WTC11 (cell line): ENCODE data around the gene JRKL. TPM values are rescaled to one million over a fixed set of nuclear protein-coding genes. Genes with fewer than 3 reads are reported as not detected.

ENCODE experiments used
- CBFB ChIP-seq: sonication (generic); formaldehyde crosslinking; IDR thresholded peaks from 2 replicates; pipeline ENCODE4 v1.8.1; 2022; ENCODE audit warnings: mild to moderate bottlenecking, low read depth, missing genetic modification reagents
- ETV6 ChIP-seq: sonication (generic); formaldehyde crosslinking; IDR thresholded peaks from 2 replicates; pipeline ENCODE4 v1.8.1; 2022; ENCODE audit warnings: mild to moderate bottlenecking, missing genetic modification reagents
- FOXP1 ChIP-seq: sonication (generic); formaldehyde crosslinking; IDR thresholded peaks from 2 replicates; pipeline ENCODE4 v1.8.0; 2022; ENCODE audit warnings: missing genetic modification reagents, mild to moderate bottlenecking, moderate library complexity, borderline replicate concordance
- JAZF1 ChIP-seq: fragments of 250-450 bp; sonication (Bioruptor Pico); IDR thresholded peaks from 2 replicates; pipeline ENCODE4 v1.9.0; 2021; ENCODE audit warnings: moderate library complexity, mild to moderate bottlenecking, inconsistent platforms
- JUN ChIP-seq: sonication (generic); formaldehyde crosslinking; IDR thresholded peaks from 2 replicates; pipeline ENCODE4 v1.8.0; 2023; ENCODE audit warnings: mild to moderate bottlenecking, missing genetic modification reagents
- KAT7 ChIP-seq: sonication (generic); formaldehyde crosslinking; IDR thresholded peaks from 2 replicates; pipeline ENCODE4 v1.8.1; 2023; ENCODE audit warnings: missing genetic modification reagents, mild to moderate bottlenecking, borderline replicate concordance
- MLX ChIP-seq: sonication (generic); formaldehyde crosslinking; IDR thresholded peaks from 2 replicates; pipeline ENCODE4 v1.8.1; 2023; ENCODE audit warnings: mild to moderate bottlenecking, missing genetic modification reagents, moderate library complexity
- MXD4 ChIP-seq: fragments of 250-450 bp; sonication (Bioruptor Pico); IDR thresholded peaks from 2 replicates; pipeline ENCODE4 v1.8.0; 2021; ENCODE audit warnings: mild to moderate bottlenecking, moderate library complexity, borderline replicate concordance
- NFYB ChIP-seq: sonication (generic); formaldehyde crosslinking; conservative IDR thresholded peaks from 2 replicates; pipeline ENCODE4 v1.8.0; 2022; ENCODE audit warnings: low read depth, missing genetic modification reagents
- NR3C1 ChIP-seq: sonication (generic); formaldehyde crosslinking; conservative IDR thresholded peaks from 2 replicates; pipeline ENCODE4 v1.8.1; 2023; ENCODE audit warnings: low read depth, mild to moderate bottlenecking, missing genetic modification reagents
- OVOL2 ChIP-seq: fragments of 250-450 bp; sonication (Bioruptor Pico); IDR thresholded peaks from 2 replicates; pipeline ENCODE4 v1.9.0; 2021; ENCODE audit warnings: mild to moderate bottlenecking, borderline replicate concordance
- PRRX2 ChIP-seq: fragments of 250-450 bp; sonication (Bioruptor Pico); IDR thresholded peaks from 2 replicates; pipeline ENCODE4 v1.8.0; 2021; ENCODE audit warnings: mild to moderate bottlenecking
- RORB ChIP-seq: fragments of 250-450 bp; sonication (Bioruptor Pico); IDR thresholded peaks from 2 replicates; pipeline ENCODE4 v1.9.0; 2021; ENCODE audit warnings: mild to moderate bottlenecking
- SOX15 ChIP-seq: fragments of 250-450 bp; sonication (Bioruptor Pico); IDR thresholded peaks from 2 replicates; pipeline ENCODE4 v1.9.0; 2021; ENCODE audit warnings: mild to moderate bottlenecking
- TP53 ChIP-seq: sonication (generic); formaldehyde crosslinking; IDR thresholded peaks from 2 replicates; pipeline ENCODE4 v1.8.1; 2023; ENCODE audit warnings: mild to moderate bottlenecking, missing genetic modification reagents
- ZBTB43 ChIP-seq: sonication (generic); formaldehyde crosslinking; IDR thresholded peaks from 2 replicates; pipeline ENCODE4 v1.8.1; 2023; ENCODE audit warnings: mild to moderate bottlenecking, missing genetic modification reagents
- ZNF263 ChIP-seq: sonication (generic); formaldehyde crosslinking; IDR thresholded peaks from 2 replicates; pipeline ENCODE4 v1.8.1; 2022; ENCODE audit warnings: low read depth, mild to moderate bottlenecking, moderate library complexity, missing genetic modification reagents
- ZNF281 ChIP-seq: sonication (generic); formaldehyde crosslinking; IDR thresholded peaks from 2 replicates; pipeline ENCODE4 v1.8.0; 2023; ENCODE audit warnings: mild to moderate bottlenecking, missing genetic modification reagents
- ZNF317 ChIP-seq: sonication (generic); formaldehyde crosslinking; IDR thresholded peaks from 2 replicates; pipeline ENCODE4 v1.8.1; 2023; ENCODE audit warnings: low read depth, mild to moderate bottlenecking, moderate library complexity, missing genetic modification reagents, borderline replicate concordance
- ZNF671 ChIP-seq: fragments of 250-450 bp; sonication (Bioruptor Pico); IDR thresholded peaks from 2 replicates; pipeline ENCODE4 v1.8.0; 2021; ENCODE audit warnings: mild to moderate bottlenecking
- total RNA-seq: library from RNA; stranded (reverse); gene quantifications from 3 replicates; pipeline ENCODE4 v1.2.3, GENCODE V29; 2021
- TF ChIP-seq, protein P1 (sequence below): sonication (generic); formaldehyde crosslinking; IDR thresholded peaks from 2 replicates; pipeline ENCODE4 v1.8.1; 2022; ENCODE audit warnings: mild to moderate bottlenecking, moderate library complexity, missing genetic modification reagents
- TF ChIP-seq, protein P2 (sequence below): sonication (generic); formaldehyde crosslinking; IDR thresholded peaks from 2 replicates; pipeline ENCODE4 v1.8.0; 2023; ENCODE audit warnings: missing genetic modification reagents, mild to moderate bottlenecking, borderline replicate concordance
- TF ChIP-seq, protein P3 (sequence below): sonication (generic); formaldehyde crosslinking; IDR thresholded peaks from 2 replicates; pipeline ENCODE4 v1.8.0; 2022; ENCODE audit warnings: mild to moderate bottlenecking, missing genetic modification reagents
- TF ChIP-seq, protein P4 (sequence below): sonication (generic); formaldehyde crosslinking; conservative IDR thresholded peaks from 2 replicates; pipeline ENCODE4 v1.8.1; 2023; ENCODE audit warnings: mild to moderate bottlenecking, low read depth, missing genetic modification reagents, moderate library complexity

The JRKL gene
- total RNA-seq, 1 experiment from 2014 or later, result 6.1 TPM

- no peak for TF ChIP-seq OVOL2 (CRISPR knock-in tag)
- no peak for TF ChIP-seq MXD4 (CRISPR knock-in tag)
- TF ChIP-seq JAZF1, result no peak
- TF ChIP-seq, protein P1, sequence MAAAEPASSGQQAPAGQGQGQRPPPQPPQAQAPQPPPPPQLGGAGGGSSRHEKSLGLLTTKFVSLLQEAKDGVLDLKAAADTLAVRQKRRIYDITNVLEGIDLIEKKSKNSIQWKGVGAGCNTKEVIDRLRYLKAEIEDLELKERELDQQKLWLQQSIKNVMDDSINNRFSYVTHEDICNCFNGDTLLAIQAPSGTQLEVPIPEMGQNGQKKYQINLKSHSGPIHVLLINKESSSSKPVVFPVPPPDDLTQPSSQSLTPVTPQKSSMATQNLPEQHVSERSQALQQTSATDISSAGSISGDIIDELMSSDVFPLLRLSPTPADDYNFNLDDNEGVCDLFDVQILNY (CRISPR knock-in tag), result no peak; the same call in 1 of the 2 replicates
- no peak for TF ChIP-seq SOX15 (CRISPR knock-in tag)
- no peak for TF ChIP-seq MLX (CRISPR knock-in tag)
- no peak for TF ChIP-seq KAT7 (CRISPR knock-in tag)
- no peak for TF ChIP-seq RORB
- TF ChIP-seq ZNF317, result no peak
- no peak for TF ChIP-seq ZBTB43 (CRISPR knock-in tag)
- TF ChIP-seq, protein P2, sequence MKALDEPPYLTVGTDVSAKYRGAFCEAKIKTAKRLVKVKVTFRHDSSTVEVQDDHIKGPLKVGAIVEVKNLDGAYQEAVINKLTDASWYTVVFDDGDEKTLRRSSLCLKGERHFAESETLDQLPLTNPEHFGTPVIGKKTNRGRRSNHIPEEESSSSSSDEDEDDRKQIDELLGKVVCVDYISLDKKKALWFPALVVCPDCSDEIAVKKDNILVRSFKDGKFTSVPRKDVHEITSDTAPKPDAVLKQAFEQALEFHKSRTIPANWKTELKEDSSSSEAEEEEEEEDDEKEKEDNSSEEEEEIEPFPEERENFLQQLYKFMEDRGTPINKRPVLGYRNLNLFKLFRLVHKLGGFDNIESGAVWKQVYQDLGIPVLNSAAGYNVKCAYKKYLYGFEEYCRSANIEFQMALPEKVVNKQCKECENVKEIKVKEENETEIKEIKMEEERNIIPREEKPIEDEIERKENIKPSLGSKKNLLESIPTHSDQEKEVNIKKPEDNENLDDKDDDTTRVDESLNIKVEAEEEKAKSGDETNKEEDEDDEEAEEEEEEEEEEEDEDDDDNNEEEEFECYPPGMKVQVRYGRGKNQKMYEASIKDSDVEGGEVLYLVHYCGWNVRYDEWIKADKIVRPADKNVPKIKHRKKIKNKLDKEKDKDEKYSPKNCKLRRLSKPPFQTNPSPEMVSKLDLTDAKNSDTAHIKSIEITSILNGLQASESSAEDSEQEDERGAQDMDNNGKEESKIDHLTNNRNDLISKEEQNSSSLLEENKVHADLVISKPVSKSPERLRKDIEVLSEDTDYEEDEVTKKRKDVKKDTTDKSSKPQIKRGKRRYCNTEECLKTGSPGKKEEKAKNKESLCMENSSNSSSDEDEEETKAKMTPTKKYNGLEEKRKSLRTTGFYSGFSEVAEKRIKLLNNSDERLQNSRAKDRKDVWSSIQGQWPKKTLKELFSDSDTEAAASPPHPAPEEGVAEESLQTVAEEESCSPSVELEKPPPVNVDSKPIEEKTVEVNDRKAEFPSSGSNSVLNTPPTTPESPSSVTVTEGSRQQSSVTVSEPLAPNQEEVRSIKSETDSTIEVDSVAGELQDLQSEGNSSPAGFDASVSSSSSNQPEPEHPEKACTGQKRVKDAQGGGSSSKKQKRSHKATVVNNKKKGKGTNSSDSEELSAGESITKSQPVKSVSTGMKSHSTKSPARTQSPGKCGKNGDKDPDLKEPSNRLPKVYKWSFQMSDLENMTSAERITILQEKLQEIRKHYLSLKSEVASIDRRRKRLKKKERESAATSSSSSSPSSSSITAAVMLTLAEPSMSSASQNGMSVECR, result peak; percentile 19; the same call in 1 of the 2 replicates
- TF ChIP-seq ZNF263 (CRISPR knock-in tag), result no peak
- TF ChIP-seq, protein P3, sequence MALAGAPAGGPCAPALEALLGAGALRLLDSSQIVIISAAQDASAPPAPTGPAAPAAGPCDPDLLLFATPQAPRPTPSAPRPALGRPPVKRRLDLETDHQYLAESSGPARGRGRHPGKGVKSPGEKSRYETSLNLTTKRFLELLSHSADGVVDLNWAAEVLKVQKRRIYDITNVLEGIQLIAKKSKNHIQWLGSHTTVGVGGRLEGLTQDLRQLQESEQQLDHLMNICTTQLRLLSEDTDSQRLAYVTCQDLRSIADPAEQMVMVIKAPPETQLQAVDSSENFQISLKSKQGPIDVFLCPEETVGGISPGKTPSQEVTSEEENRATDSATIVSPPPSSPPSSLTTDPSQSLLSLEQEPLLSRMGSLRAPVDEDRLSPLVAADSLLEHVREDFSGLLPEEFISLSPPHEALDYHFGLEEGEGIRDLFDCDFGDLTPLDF (CRISPR knock-in tag), result no peak
- TF ChIP-seq NR3C1 (CRISPR knock-in tag), result no peak
- TF ChIP-seq, protein P4, sequence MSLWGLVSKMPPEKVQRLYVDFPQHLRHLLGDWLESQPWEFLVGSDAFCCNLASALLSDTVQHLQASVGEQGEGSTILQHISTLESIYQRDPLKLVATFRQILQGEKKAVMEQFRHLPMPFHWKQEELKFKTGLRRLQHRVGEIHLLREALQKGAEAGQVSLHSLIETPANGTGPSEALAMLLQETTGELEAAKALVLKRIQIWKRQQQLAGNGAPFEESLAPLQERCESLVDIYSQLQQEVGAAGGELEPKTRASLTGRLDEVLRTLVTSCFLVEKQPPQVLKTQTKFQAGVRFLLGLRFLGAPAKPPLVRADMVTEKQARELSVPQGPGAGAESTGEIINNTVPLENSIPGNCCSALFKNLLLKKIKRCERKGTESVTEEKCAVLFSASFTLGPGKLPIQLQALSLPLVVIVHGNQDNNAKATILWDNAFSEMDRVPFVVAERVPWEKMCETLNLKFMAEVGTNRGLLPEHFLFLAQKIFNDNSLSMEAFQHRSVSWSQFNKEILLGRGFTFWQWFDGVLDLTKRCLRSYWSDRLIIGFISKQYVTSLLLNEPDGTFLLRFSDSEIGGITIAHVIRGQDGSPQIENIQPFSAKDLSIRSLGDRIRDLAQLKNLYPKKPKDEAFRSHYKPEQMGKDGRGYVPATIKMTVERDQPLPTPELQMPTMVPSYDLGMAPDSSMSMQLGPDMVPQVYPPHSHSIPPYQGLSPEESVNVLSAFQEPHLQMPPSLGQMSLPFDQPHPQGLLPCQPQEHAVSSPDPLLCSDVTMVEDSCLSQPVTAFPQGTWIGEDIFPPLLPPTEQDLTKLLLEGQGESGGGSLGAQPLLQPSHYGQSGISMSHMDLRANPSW (CRISPR knock-in tag), result no peak
- no peak for TF ChIP-seq ZNF671 (CRISPR knock-in tag)
- TF ChIP-seq TP53 (CRISPR knock-in tag), result no peak
- no peak for TF ChIP-seq CBFB (CRISPR knock-in tag)
- TF ChIP-seq ETV6 (CRISPR knock-in tag), result no peak; the same call in 1 of the 2 replicates
- no peak for TF ChIP-seq NFYB (CRISPR knock-in tag)
- TF ChIP-seq JUN (CRISPR knock-in tag), result no peak
- TF ChIP-seq FOXP1 (CRISPR knock-in tag), result peak; percentile 33; the same call in 1 of the 2 replicates
- TF ChIP-seq PRRX2 (CRISPR knock-in tag), result no peak
- no peak for TF ChIP-seq ZNF281 (CRISPR knock-in tag)
Observed at GRCh38 chr11:96389720-96390487, at the start of gene JRKL, which contains the start of gene CCDC82 (continued).
